Stimulated activated naive CD8-positive, alpha-beta T cell treated with anti-CD3 and anti-CD28 coated beads, Interleukin-15, amount 100 ng/mL, for 72 hours (primary cell): ENCODE measurements around the gene THRSP.
"Not testable (repeated sequence)": the region's sequence is repeated elsewhere in the genome, so short reads cannot be mapped to it uniquely, and the experiment has no call there.

Experiments used
- ATAC-seq: fragments of 150-1000 bp; cut with Tn5 transposase; 2 replicates; pipeline ENCODE4 v1.10.0; 2021; ENCODE audit warnings: mild to moderate bottlenecking, moderate library complexity
- DNase-seq, 2 donors: peaks; one replicate each; pipeline ENCODE4 v3.0.0; 2021 to 2022
- H3K27ac Mint-ChIP-seq, 2 donors: one replicate each; pipeline ENCODE4 v1.8.0; 2022; ENCODE audit warnings: mild to moderate bottlenecking in 2 of 2, mixed read lengths in 2 of 2, moderate library complexity in 2 of 2
- H3K27me3 Mint-ChIP-seq: one replicate; pipeline ENCODE4 v1.8.0; 2022; ENCODE audit warnings: mixed read lengths
- H3K4me1 Mint-ChIP-seq: one replicate; pipeline ENCODE4 v1.8.0; 2022; ENCODE audit warnings: mild to moderate bottlenecking, mixed read lengths
- H3K4me3 Mint-ChIP-seq, 2 donors: one replicate each; pipeline ENCODE4 v1.8.0; 2022; ENCODE audit warnings: mild to moderate bottlenecking in 2 of 2, mixed read lengths in 2 of 2, moderate library complexity in 1 of 2
- H3K9me3 Mint-ChIP-seq, 2 donors: one replicate each; pipeline ENCODE4 v1.8.0; 2022; ENCODE audit warnings: mixed read lengths in 2 of 2

The THRSP gene

GRCh38 chr11:78034623-78035022 lies 29.0 kb upstream of the THRSP start:
- Mint-ChIP-seq H3K27ac (no peak overlapping the region), H3K27me3 (no peaks in the 10 kb centered on the region), H3K4me1 (peaks cover 8% of the 10 kb centered on the region), H3K9me3 (no peaks in the 10 kb centered on the region), H3K4me3 (no peak overlapping the region)
- DNase-seq (no peak), ATAC-seq (no peak)

GRCh38 chr11:78036313-78036712 lies 27.3 kb upstream of the THRSP start:
- ATAC-seq = no peak
- Mint-ChIP-seq H3K27ac (no peak overlapping the region), H3K27me3 (no peaks in the 10 kb centered on the region), H3K4me1 (peaks cover 24% of the 10 kb centered on the region), H3K4me3 (no peak overlapping the region), H3K9me3 (no peaks in the 10 kb centered on the region)
- DNase-seq = no peak

GRCh38 chr11:78037056-78037455 lies 26.6 kb upstream of the THRSP start:
- Mint-ChIP-seq H3K4me3 (no peak overlapping the region), H3K9me3 (no peaks in the 10 kb centered on the region), H3K4me1 (peaks cover 24% of the 10 kb centered on the region), H3K27ac (peak overlapping the region in 1 of 2 donors; percentile 48), H3K27me3 (no peaks in the 10 kb centered on the region)
- DNase-seq = no peak
- no peak for ATAC-seq

GRCh38 chr11:78037825-78038620 lies 25.6 kb upstream of the THRSP start:
- Mint-ChIP-seq H3K4me3 (no peak overlapping the region), H3K27ac (no peak overlapping the region), H3K9me3 (no peaks in the 10 kb centered on the region), H3K27me3 (no peaks in the 10 kb centered on the region), H3K4me1 (peaks cover 24% of the 10 kb centered on the region)
- ATAC-seq (no peak), DNase-seq (no peak)

GRCh38 chr11:78038697-78039313 lies 24.9 kb upstream of the THRSP start:
- Mint-ChIP-seq H3K27ac (no peak overlapping the region), H3K4me1 (peaks cover 30% of the 10 kb centered on the region), H3K9me3 (no peaks in the 10 kb centered on the region), H3K27me3 (no peaks in the 10 kb centered on the region), H3K4me3 (no peak overlapping the region)
- DNase-seq (no peak), ATAC-seq (no peak)

GRCh38 chr11:78039391-78039918 lies 24.2 kb upstream of the THRSP start:
- DNase-seq (no peak), ATAC-seq (peak; percentile 51)
- H3K4me1 Mint-ChIP-seq = peaks cover 34% of the 10 kb centered on the region
- H3K27ac Mint-ChIP-seq = peak overlapping the region; percentile 96 to 98
- H3K9me3 Mint-ChIP-seq = no peaks in the 10 kb centered on the region
- H3K4me3 Mint-ChIP-seq = peak overlapping the region; percentile 78 to 83
- H3K27me3 Mint-ChIP-seq = no peaks in the 10 kb centered on the region

- DNase-seq (peak; percentile 23 to 51), ATAC-seq (peak; percentile 81)
- Mint-ChIP-seq H3K4me1 (peaks cover 34% of the 10 kb centered on the region), H3K27ac (peak overlapping the region; percentile 96 to 98), H3K9me3 (no peaks in the 10 kb centered on the region), H3K27me3 (no peaks in the 10 kb centered on the region), H3K4me3 (peak overlapping the region; percentile 78 to 83)
Observed at GRCh38 chr11:78039919-78040671, 23.6 kb upstream of the THRSP start.

GRCh38 chr11:78040691-78041379 lies 22.8 kb upstream of the THRSP start:
- Mint-ChIP-seq H3K4me1 (peaks cover 39% of the 10 kb centered on the region), H3K4me3 (no peak overlapping the region), H3K27ac (peak overlapping the region in 1 of 2 donors; percentile 64), H3K27me3 (peaks cover 5% of the 10 kb centered on the region), H3K9me3 (no peaks in the 10 kb centered on the region)
- ATAC-seq (no peak), DNase-seq (no peak)

- H3K27me3 Mint-ChIP-seq = not testable (repeated sequence)
Observed at GRCh38 chr11:78041380-78041719, 22.3 kb upstream of the THRSP start.

GRCh38 chr11:78041843-78042440 lies 21.7 kb upstream of the THRSP start:
- Mint-ChIP-seq H3K4me3 (no peak overlapping the region), H3K27me3 (peaks cover 9% of the 10 kb centered on the region), H3K9me3 (no peaks in the 10 kb centered on the region), H3K27ac (no peak overlapping the region), H3K4me1 (peaks cover 46% of the 10 kb centered on the region)
- DNase-seq (no peak), ATAC-seq (no peak)

More at GRCh38 chr11:78041380-78041719, 22.3 kb upstream of the THRSP start:
- peaks cover 44% of the 10 kb centered on the region for H3K4me1 Mint-ChIP-seq
- not testable (repeated sequence) for DNase-seq, H3K9me3 Mint-ChIP-seq, H3K27ac Mint-ChIP-seq, H3K4me3 Mint-ChIP-seq, ATAC-seq

GRCh38 chr11:78044706-78045105 lies 19.0 kb upstream of the THRSP start:
- DNase-seq (no peak), ATAC-seq (no peak)
- no peak overlapping the region for H3K4me3 Mint-ChIP-seq
- H3K4me1 Mint-ChIP-seq = peaks cover 37% of the 10 kb centered on the region
- H3K27ac Mint-ChIP-seq = no peak overlapping the region
- H3K9me3 Mint-ChIP-seq = no peaks in the 10 kb centered on the region
- H3K27me3 Mint-ChIP-seq = peaks cover 9% of the 10 kb centered on the region

GRCh38 chr11:78045851-78046485 lies 17.7 kb upstream of the THRSP start:
- peak; percentile 91 for ATAC-seq
- Mint-ChIP-seq H3K27me3 (peaks cover 9% of the 10 kb centered on the region), H3K9me3 (no peaks in the 10 kb centered on the region), H3K4me1 (peaks cover 31% of the 10 kb centered on the region), H3K27ac (peak overlapping the region in 1 of 2 donors; percentile 89), H3K4me3 (peak overlapping the region; percentile 69 to 79)
- peak; percentile 74 to 83 for DNase-seq

GRCh38 chr11:78046486-78046854 lies 17.2 kb upstream of the THRSP start:
- ATAC-seq (no peak), DNase-seq (no peak)
- Mint-ChIP-seq H3K4me3 (no peak overlapping the region), H3K9me3 (no peaks in the 10 kb centered on the region), H3K4me1 (peaks cover 33% of the 10 kb centered on the region), H3K27ac (no peak overlapping the region), H3K27me3 (peaks cover 9% of the 10 kb centered on the region)

- Mint-ChIP-seq H3K27ac (no peak overlapping the region), H3K9me3 (no peaks in the 10 kb centered on the region), H3K27me3 (peaks cover 9% of the 10 kb centered on the region), H3K4me1 (peaks cover 29% of the 10 kb centered on the region), H3K4me3 (no peak overlapping the region)
- DNase-seq (no peak), ATAC-seq (no peak)
Observed at GRCh38 chr11:78048561-78048960, 15.1 kb upstream of the THRSP start.
